Gastroesophageal sphincter (tissue), 4 donors: ENCODE measurements around the gene SPINK4. TPM values are rescaled to one million over a fixed set of nuclear protein-coding genes. Genes with fewer than 3 reads are reported as not detected.

Source experiments
- ATAC-seq: fragments of 150-250 bp; one replicate; pipeline ENCODE4 v1.9.1; 2016; ENCODE audit warnings: mild to moderate bottlenecking, moderate library complexity
- H3K27ac ChIP-seq, 4 donors: fragments of 200-600 bp; sonication (generic) in 3 of 4; 1 replicate in 3 of 4; 2 replicates in 1 of 4; pipeline ENCODE4 v1.5.1; 2016 to 2019
- H3K27me3 ChIP-seq: fragments of 200-600 bp; sonication (generic); one replicate; pipeline ENCODE4 v1.5.1; 2019
- H3K36me3 ChIP-seq, 2 donors: fragments of 200-600 bp; sonication (generic); one replicate each; pipeline ENCODE4 v1.5.1; 2019; ENCODE audit warnings: control low read depth in 1 of 2
- H3K4me1 ChIP-seq, 3 donors: fragments of 200-600 bp; sonication (generic); 1 replicate in 2 of 3; 2 replicates in 1 of 3; pipeline ENCODE4 v1.5.1; 2016 to 2019; ENCODE audit warnings: control low read depth in 2 of 3
- H3K4me3 ChIP-seq, 2 donors: fragments of 200-600 bp; sonication (generic); one replicate each; pipeline ENCODE4 v1.5.1; 2019; ENCODE audit warnings: mild to moderate bottlenecking in 1 of 2, moderate library complexity in 1 of 2
- H3K9me3 ChIP-seq, 3 donors: fragments of 200-600 bp; sonication (generic); one replicate each; pipeline ENCODE4 v1.5.1; 2017 to 2019; ENCODE audit warnings: control low read depth in 2 of 3
- EP300 ChIP-seq: sonication (generic); formaldehyde crosslinking; IDR thresholded peaks from one replicate; pipeline ENCODE4 v1.6.1; 2017; ENCODE audit warnings: antibody characterized with exemption, mild to moderate bottlenecking
- POLR2A ChIP-seq, 2 donors: fragments of 450-650 bp; IDR thresholded peaks; one replicate each; pipeline ENCODE4 v1.6.1; 2017; ENCODE audit warnings: antibody characterized with exemption in 2 of 2, mild to moderate bottlenecking in 2 of 2, moderate library complexity in 1 of 2
- POLR2AphosphoS5 ChIP-seq: sonication (generic); formaldehyde crosslinking; IDR thresholded peaks from one replicate; pipeline ENCODE4 v1.6.1; 2017; ENCODE audit warnings: antibody characterized with exemption
- WGBS, 2 donors: methylation state at CpG; one replicate each; pipeline ENCODE4 v1.1.5; 2018; ENCODE audit warnings: low coverage in 1 of 2; 5-methylcytosine and 5-hydroxymethylcytosine counted together
- total RNA-seq, 4 donors: library from RNA; depleted of rRNA; stranded (reverse); fragments of >200 nt; gene quantifications; one replicate each; pipeline ENCODE4 v1.1.0, GENCODE V29; 2016
- TF ChIP-seq, protein P1 (sequence below), 4 experiments: fragments of 200-600 bp in 2 of 4; fragments of 450-650 bp in 2 of 4; sonication (generic) in 1 of 4; IDR thresholded peaks; one replicate each; pipeline ENCODE4 v1.5.1; 2017 to 2019; ENCODE audit warnings: antibody characterized with exemption in 4 of 4, mild to moderate bottlenecking in 2 of 4, moderate library complexity in 2 of 4

SPINK4 gene
- total RNA-seq, 4 donors from 2014 or later, result not detected

GRCh38 chr9:33223696-33224095, 16.3 kb upstream of the SPINK4 start:
- WGBS, 2 donors, result 50 to 71% methylated on average over 1 of the region's 1 CpG
- Histone ChIP-seq H3K4me1 (peaks cover 0 to 8% (median 0%) of the 10 kb centered on the region in 3 donors), H3K36me3 (no peaks in the 10 kb centered on the region), H3K27ac (no peak overlapping the region), H3K4me3 (no peak overlapping the region), H3K27me3 (peaks cover 3% of the 10 kb centered on the region), H3K9me3 (no peaks in the 10 kb centered on the region)
- no peak for TF ChIP-seq EP300
- no peak for TF ChIP-seq POLR2A (IDR thresholded peaks at IDR 0.05)
- no peak for TF ChIP-seq POLR2AphosphoS5
- TF ChIP-seq, protein P1, sequence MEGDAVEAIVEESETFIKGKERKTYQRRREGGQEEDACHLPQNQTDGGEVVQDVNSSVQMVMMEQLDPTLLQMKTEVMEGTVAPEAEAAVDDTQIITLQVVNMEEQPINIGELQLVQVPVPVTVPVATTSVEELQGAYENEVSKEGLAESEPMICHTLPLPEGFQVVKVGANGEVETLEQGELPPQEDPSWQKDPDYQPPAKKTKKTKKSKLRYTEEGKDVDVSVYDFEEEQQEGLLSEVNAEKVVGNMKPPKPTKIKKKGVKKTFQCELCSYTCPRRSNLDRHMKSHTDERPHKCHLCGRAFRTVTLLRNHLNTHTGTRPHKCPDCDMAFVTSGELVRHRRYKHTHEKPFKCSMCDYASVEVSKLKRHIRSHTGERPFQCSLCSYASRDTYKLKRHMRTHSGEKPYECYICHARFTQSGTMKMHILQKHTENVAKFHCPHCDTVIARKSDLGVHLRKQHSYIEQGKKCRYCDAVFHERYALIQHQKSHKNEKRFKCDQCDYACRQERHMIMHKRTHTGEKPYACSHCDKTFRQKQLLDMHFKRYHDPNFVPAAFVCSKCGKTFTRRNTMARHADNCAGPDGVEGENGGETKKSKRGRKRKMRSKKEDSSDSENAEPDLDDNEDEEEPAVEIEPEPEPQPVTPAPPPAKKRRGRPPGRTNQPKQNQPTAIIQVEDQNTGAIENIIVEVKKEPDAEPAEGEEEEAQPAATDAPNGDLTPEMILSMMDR (IDR thresholded peaks at IDR 0.05), result no peak
- ATAC-seq, result no peak

DNA sequence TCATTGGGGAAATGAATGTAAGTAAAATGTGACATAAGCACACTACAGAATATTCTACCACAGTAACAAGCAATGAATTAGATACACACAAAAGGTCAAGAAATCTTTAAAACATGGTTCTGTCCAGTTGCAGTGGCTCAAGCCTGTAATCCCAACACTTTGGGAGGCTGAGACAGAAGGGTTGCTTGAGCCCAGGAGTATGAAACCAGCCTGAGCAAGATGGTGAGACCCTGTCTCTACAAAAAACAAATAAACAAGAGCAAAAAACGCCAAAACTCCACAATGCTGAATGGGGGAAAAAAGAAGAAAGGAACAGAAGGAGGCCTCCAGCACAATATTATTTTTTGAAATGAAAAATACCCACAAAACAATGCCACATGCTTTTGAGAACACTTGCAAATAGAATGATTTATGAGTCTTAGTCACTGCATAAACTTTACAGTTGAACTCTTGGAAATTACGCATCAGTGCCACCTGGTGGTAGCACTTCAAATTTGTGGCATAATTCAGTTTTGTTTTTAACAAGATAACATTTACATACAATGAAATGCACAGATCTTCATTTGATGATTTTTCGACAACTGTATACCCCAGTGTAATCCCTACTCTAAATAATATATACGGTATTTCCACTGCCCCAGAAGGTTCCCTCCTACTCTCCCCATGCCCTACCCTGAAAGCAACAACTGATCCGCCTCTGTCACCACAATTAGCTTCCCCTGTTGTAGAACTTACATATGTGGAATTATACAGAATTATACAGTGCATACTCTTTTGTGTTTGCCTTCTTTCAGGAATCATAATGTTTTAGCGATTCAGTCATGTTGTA, 14.4 kb upstream of the SPINK4 start:
- Histone ChIP-seq H3K4me3 (no peak overlapping the region), H3K36me3 (no peaks in the 10 kb centered on the region), H3K27me3 (no peaks in the 10 kb centered on the region), H3K27ac (no peak overlapping the region), H3K9me3 (no peaks in the 10 kb centered on the region), H3K4me1 (peaks cover 0 to 8% (median 0%) of the 10 kb centered on the region in 3 donors)
- 21 to 32% methylated on average over 6 of the region's 6 CpGs for WGBS, 2 donors
- TF ChIP-seq POLR2AphosphoS5 (peak; percentile 54), EP300 (no peak), POLR2A (IDR thresholded peaks at IDR 0.05) (no peak)
- TF ChIP-seq, protein P1 (IDR thresholded peaks at IDR 0.05), result peak; percentile 79 to 95 (median 88)
- ATAC-seq, result peak; percentile 40

- H3K4me1 ChIP-seq, result peaks cover 0 to 8% (median 0%) of the 10 kb centered on the region in 3 donors
Measured at GRCh38 chr9:33227008-33227398, 13.0 kb upstream of the SPINK4 start.

DNA sequence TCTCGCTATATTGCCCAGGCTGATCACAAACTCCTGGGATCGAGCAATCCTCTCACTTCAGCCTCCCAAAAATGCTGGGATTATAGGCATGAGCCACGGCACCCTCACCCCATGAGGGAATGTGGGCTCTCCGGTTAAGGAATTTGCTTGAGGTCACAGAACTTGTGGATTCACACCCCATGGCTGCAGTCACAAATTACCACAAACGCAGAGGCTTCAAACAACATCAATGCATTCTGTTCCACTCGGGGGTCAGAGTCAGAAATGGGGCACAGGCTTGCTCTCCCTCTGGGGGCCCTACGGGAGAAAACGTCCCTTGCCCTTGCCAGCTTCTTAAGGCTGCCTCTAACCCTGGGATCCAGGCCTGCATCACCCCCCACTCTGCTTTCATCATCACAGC, 12.2 kb upstream of the SPINK4 start:
- no peak overlapping the region for H3K27ac ChIP-seq
- TF ChIP-seq POLR2AphosphoS5, result no peak
- TF ChIP-seq EP300, result no peak
- H3K36me3 ChIP-seq, result no peaks in the 10 kb centered on the region
- H3K9me3 ChIP-seq, result no peaks in the 10 kb centered on the region
- WGBS, 2 donors, result 68% methylated on average over 4 to 6 of the region's 8 CpGs
- H3K27me3 ChIP-seq, result no peaks in the 10 kb centered on the region
- no peak overlapping the region for H3K4me3 ChIP-seq
- no peak for ATAC-seq
- peaks cover 0 to 8% (median 0%) of the 10 kb centered on the region in 3 donors for H3K4me1 ChIP-seq

More at GRCh38 chr9:33227008-33227398, 13.0 kb upstream of the SPINK4 start:
- WGBS, 2 donors, result 84 to 89% methylated on average over 3 to 9 of the region's 10 CpGs
- ATAC-seq, result peak; percentile 58
- Histone ChIP-seq H3K27ac (peak overlapping the region in 1 of 4 donors; percentile 2), H3K9me3 (no peaks in the 10 kb centered on the region), H3K4me3 (no peak overlapping the region), H3K36me3 (no peaks in the 10 kb centered on the region), H3K27me3 (no peaks in the 10 kb centered on the region)
- TF ChIP-seq POLR2AphosphoS5, result no peak
- TF ChIP-seq POLR2A (IDR thresholded peaks at IDR 0.05), result no peak
- TF ChIP-seq EP300, result no peak
- TF ChIP-seq, protein P1 (IDR thresholded peaks at IDR 0.05), result no peak

DNA sequence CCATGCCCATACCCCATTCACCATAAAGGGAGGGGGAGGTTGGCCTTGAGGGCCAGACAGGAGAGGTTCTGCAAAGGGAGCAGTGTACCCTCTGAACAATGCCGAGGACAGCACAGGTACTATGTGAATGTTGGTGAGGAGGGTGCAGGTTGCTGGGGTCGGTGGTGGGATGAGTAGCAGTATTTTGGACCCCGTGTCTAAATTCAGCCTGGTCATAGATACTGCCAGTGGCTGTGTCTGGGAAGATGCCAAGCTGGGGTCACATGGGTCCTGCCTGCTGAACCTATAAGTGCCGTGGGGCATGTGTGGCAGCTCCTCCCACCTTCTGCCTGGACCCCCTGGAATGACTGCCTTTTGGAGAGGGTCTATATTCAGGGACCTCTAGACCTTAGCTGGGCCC, 11.4 kb upstream of the SPINK4 start:
- peaks cover 0 to 8% (median 0%) of the 10 kb centered on the region in 3 donors for H3K4me1 ChIP-seq
- H3K27me3 ChIP-seq, result no peaks in the 10 kb centered on the region
- no peaks in the 10 kb centered on the region for H3K36me3 ChIP-seq
- TF ChIP-seq EP300, result no peak
- TF ChIP-seq, protein P1 (IDR thresholded peaks at IDR 0.05), result no peak
- TF ChIP-seq POLR2A (IDR thresholded peaks at IDR 0.05), result no peak
- no peak for TF ChIP-seq POLR2AphosphoS5
- ATAC-seq, result no peak
- 67 to 73% methylated on average over 2 to 3 of the region's 4 CpGs for WGBS, 2 donors
- H3K27ac ChIP-seq, result no peak overlapping the region
- H3K4me3 ChIP-seq, result no peak overlapping the region
- no peaks in the 10 kb centered on the region for H3K9me3 ChIP-seq
